ENCODE measurements around the gene MT1A. TPM values are rescaled to one million over a fixed set of nuclear protein-coding genes. Genes with fewer than 3 reads are reported as not detected.

Gene MT1A
- total RNA-seq: 1.7 and 5.6 TPM in 2 replicates

DNA sequence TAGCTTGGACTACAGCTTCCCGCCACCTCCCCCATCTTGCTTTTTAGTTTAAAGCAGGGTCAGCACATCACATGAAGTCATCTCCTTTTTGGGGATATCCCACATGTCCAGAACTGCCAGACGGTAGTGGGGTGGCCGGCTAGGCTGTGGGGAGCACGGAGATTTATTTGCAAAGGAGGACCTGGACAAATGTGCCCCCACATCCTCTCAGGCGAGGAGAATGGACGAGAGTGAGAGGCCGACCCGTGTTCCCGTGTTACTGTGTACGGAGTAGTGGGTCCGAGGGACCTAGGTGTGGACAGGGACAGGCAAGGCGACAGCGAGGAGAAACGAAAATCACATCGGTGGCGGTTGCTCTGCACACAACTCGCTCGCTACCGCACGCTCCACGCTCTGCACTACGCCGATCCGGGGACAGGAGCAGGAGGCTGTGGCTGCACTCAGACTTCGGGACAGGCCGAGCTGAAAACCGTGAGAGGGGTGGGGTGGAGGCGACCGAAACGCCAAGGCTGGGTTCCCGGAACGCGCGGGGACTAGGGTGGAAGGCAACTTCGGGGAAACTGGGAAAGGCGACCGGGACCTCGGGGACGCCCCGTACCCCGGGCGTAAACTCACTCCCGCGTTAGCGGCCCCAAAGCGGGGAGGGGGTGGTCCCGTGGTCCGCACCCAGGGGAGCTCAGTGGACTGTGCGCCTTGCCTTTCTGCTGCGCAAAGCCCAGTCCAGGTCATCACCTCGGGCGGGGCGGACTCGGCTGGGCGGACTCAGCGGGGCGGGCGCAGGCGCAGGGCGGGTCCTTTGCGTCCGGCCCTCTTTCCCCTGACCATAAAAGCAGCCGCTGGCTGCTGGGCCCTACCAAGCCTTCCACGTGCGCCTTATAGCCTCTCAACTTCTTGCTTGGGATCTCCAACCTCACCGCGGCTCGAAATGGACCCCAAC is at the start of gene MT1A:
Gene MT1A (plus strand): TSS at position 853 of the 937 bp plus-strand sequence. CDS start 73 bp downstream, at position 926.

GRCh38 chr16:56589141-56590039 is 49.1 kb upstream of the MT1A start, which contains the start of gene MT3:
TSS of gene MT3 (plus strand) at chr16:56589528. CDS start at chr16:56589591, 63 bp downstream.

DNA sequence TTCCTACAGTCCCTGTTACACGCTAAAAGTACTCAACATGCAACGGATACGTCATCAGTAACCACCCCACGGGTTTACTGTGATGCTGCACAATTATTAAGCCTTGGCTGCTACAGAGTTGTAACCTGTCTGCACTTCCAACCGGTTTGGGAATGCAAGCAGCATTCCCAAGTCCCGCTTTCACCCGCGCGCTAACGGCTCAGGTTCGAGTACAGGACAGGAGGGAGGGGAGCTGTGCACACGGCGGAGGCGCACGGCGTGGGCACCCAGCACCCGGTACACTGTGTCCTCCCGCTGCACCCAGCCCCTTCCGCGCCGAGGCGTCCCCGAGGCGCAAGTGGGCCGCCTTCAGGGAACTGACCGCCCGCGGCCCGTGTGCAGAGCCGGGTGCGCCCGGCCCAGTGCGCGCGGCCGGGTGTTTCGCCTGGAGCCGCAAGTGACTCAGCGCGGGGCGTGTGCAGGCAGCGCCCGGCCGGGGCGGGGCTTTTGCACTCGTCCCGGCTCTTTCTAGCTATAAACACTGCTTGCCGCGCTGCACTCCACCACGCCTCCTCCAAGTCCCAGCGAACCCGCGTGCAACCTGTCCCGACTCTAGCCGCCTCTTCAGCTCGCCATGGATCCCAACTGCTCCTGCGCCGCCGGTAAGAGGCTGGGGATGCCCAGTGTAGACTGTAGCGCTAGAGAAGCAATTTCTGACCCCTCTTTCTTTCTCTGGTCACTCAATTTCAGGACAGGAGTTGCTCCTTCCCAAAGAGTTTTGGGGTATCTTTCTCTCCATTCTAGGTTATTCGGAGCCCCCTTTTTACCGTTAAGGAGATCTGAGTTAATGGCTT is 30.2 kb upstream of the MT1A start, which contains the start of gene MT2A:
Gene MT2A (plus strand): TSS at position 542 of the 833 bp plus-strand sequence. CDS start 72 bp downstream, at position 614.

DNA sequence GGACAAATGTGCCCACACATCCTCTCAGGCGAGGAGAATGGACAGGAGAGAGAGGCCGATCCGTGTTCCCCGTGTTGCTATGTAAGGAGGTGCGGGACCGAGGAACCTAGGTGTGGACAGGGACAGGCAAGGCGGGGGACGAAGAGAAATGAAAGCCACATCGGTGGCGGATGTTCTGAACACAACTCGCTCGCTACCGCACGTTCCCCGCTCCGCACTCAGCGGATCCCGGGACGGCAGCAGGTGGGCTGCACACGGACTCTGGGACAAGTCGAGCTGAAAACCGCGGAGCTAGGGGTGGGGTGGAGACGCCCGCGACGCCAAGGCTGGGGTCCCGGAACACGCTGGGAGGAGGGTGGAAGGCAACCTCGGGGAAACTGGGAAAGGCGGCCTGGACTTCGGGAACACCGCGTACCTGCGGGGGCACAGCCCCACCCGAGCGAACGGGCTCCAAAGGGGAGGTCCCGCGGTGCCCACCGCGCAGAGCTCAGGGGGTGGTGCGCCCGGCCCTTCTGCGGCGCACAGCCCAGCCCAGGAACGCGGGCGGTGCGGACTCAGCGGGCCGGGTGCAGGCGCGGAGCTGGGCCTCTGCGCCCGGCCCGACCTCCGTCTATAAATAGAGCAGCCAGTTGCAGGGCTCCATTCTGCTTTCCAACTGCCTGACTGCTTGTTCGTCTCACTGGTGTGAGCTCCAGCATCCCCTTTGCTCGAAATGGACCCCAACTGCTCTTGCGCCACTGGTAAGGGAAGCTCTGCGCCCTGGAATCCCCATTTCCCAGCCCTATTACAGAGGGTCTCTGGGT is 13.1 kb upstream of the MT1A start, which contains the start of gene MT1E:
Gene MT1E (plus strand): TSS at position 642 of the 803 bp plus-strand sequence. CDS start 71 bp downstream, at position 713.

DNA sequence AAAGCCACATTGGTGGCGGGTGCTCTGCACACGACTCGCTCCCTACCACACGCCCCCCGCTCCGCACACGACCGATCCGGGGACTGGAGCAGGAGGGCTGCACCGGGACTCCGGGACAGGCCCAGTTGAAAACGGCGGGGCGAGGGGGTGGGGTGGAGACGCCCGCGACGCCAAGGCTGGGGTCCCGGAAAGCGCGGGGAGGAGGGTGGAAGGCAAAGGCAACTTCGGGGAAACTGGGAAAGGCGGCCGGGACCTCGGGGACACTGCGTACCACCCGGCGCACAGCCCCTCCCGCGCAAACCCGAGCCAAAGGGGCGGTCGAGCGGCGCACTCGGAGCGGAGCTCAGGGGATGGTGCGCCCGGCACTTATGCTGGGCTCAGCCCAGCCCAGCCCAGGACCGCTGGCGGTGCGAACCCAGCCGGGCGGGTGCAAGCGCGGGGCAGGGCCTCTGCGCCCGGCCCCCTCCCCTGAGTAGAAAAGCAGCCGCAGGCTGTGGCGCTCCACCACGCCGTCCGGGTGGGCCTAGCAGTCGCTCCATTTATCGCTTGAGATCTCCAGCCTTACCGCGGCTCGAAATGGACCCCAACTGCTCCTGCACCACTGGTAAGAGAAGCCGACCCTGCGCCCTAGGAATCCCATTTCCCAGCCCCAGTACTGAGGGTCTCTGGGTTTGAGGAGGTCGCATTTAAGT is 6.2 kb upstream of the MT1A start, which contains the start of gene MT1M:
Gene MT1M (plus strand): TSS at position 504 of the 692 bp plus-strand sequence. CDS start 73 bp downstream, at position 577.

GRCh38 chr16:56651586-56651985 is 13.1 kb downstream of the MT1A start, which contains the start of gene MT1B:
TSS of gene MT1B (plus strand) at chr16:56651886. CDS start at chr16:56651954, 68 bp downstream.

DNA sequence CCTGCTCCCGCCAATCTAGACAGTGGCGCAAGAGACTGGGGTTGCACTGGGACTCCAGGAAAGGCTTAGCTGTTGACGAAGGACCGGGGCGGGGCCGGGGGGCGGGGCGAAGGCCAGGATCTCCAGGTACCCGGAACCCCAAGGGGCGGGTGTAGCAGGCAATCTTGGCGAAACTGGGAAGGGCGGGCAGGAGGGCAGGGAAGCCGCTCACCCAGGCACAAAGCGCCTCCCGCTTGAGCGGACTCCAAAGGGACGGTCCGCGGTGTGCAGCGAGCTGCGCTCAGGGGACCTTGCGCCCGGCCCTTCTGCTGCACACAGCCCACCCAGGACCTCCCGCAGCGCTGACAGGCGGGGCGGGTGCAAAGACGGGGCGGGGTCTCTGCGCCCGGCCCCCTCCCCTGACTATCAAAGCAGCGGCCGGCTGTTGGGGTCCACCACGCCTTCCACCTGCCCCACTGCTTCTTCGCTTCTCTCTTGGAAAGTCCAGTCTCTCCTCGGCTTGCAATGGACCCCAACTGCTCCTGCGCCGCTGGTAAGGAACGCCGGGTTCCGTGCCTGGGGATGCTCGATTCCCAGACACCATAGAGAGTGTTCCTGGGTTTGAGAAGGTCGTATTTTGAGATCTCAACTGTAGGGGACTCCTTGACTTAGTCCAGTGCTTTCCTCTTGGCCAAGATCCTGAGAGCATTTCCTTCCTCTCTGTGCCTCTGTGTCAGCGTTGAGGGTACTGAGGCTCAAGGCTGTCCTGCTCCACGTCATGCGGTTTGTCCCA is 19.3 kb downstream of the MT1A start, which contains the start of gene MT1F:
Gene MT1F (plus strand): TSS at position 405 of the 772 bp plus-strand sequence. CDS start 100 bp downstream, at position 505.

DNA sequence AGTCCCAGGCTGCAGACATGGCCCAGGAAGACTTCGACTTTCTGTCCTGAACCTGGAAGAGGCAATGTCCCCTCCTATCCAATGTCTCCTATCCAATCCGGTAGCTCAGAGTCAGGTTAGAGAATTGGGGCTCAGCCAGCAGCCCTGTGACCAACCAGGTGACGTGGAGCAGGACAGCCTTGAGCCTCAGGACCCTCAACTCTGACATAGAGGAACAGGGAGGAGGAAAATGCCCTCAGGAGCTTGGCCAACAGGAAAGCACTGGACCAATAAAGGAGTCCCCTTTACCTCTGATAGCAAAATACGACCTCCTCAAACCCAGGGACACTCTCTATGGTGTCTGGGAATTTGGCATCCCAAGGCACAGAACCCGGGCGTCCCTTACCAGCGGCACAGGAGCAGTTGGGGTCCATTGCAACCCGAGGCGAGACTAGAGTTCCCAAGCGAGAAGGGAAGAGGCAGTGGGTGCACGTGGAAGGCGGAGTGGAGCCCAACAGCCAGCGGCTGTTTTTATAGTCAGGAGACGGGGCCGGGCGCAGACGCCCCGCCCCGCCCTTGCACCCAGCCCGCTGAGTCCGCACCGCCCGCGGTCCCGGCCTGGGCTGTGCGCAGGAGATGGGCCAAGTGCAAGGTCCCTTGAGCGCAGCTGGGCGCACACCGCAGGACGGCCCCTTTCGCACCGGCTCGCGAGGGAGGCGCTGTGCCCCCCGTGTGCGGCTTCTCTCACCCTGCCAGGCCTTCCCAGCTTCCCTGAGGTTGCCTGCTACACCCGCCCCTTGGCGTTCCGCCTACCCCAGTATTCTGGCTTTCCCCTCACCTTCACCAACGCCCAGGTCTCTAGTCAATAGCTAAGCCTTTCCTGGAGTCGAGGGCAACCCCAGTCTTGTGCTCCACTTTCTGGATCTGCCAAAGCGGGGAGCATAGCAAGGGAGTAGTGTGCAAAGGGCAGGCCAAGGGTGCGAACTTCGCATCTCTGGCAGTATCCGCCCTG is 29.4 kb downstream of the MT1A start, which contains the start of gene MT1G:
Gene MT1G (minus strand): TSS at position 485 of the 991 bp plus-strand sequence. CDS start 72 bp downstream, at position 413.

GRCh38 chr16:56669005-56669839 is 30.8 kb downstream of the MT1A start, which contains the start of gene MT1H:
TSS of gene MT1H (plus strand) at chr16:56669814. CDS start at chr16:56669885, 71 bp downstream.

GRCh38 chr16:56681939-56682702 is 43.7 kb downstream of the MT1A start, which contains the start of gene MT1X:
TSS of gene MT1X (plus strand) at chr16:56682470. CDS start at chr16:56682541, 71 bp downstream.

Other genes starting within 250 kb of the MT1A start
- gene AMFR, start 213.1 kb upstream of the MT1A start, total RNA-seq: 178 and 229 TPM in 2 replicates
- gene NUDT21, start 187.3 kb upstream of the MT1A start, total RNA-seq: 78.7 and 122 TPM in 2 replicates
- 63.7 and 103 TPM in 2 replicates for gene OGFOD1, start 187.1 kb upstream of the MT1A start, total RNA-seq
- gene BBS2, start 118.6 kb upstream of the MT1A start, total RNA-seq: 35.3 and 38.2 TPM in 2 replicates
- not detected in 2 replicates for gene MT4, start 73.6 kb upstream of the MT1A start, total RNA-seq
- not detected in 2 replicates for gene MT3, start 49.1 kb upstream of the MT1A start, total RNA-seq
- gene MT2A, start 30.1 kb upstream of the MT1A start, total RNA-seq: 94.5 and 126 TPM in 2 replicates
- gene MT1E, start 12.9 kb upstream of the MT1A start, total RNA-seq: 95.0 and 97.3 TPM in 2 replicates
- gene MT1M, start 6.0 kb upstream of the MT1A start, total RNA-seq: 0.65 and 2.4 TPM in 2 replicates
- not detected in 2 replicates for gene MT1B, start 13.2 kb downstream of the MT1A start, total RNA-seq
- gene MT1F, start 19.3 kb downstream of the MT1A start, total RNA-seq: 0.33 and 0.38 TPM in 2 replicates
- gene MT1G, start 29.4 kb downstream of the MT1A start, total RNA-seq: 1.2 TPM in 1 of 2 replicates, not detected in the other
- not detected in 2 replicates for gene MT1H, start 31.1 kb downstream of the MT1A start, total RNA-seq
- 32.8 and 33.0 TPM in 2 replicates for gene MT1X, start 43.8 kb downstream of the MT1A start, total RNA-seq
- 68.3 and 88.9 TPM in 2 replicates for gene NUP93, start 91.5 kb downstream of the MT1A start, total RNA-seq
- not detected in 2 replicates for gene SLC12A3, start 226.5 kb downstream of the MT1A start, total RNA-seq